ENCODE data around the gene NLRC3. TPM values are rescaled to one million over a fixed set of nuclear protein-coding genes. Genes with fewer than 3 reads are reported as not detected.

Gene NLRC3
- total RNA-seq, 1 donor from 2014 or later, result 0.23 TPM

- H3K27me3 Mint-ChIP-seq (ENCODE audit: low read depth, unreplicated experiment), result peaks cover 3% of the 10 kb centered on the region
- Histone ChIP-seq H3K36me3 (ENCODE audit: insufficient read depth, low read length) (peaks cover 5% of the 10 kb centered on the region), H3K27me3 (ENCODE audit: insufficient read depth, low read length) (no peaks in the 10 kb centered on the region), H3K79me2 (ENCODE audit: insufficient read depth, low read length) (no peaks in the 10 kb centered on the region), H4K20me1 (ENCODE audit: insufficient read depth, low read length) (no peaks in the 10 kb centered on the region), H3K9me3 (ENCODE audit: insufficient read depth, low read depth, low read length) (no peaks in the 10 kb centered on the region), H2AFZ (ENCODE audit: low read depth, low read length) (no peak overlapping the region), H3K4me1 (ENCODE audit: insufficient read depth, low read length) (no peaks in the 10 kb centered on the region), H3K4me2 (ENCODE audit: low read length) (no peak overlapping the region), H3K9ac (ENCODE audit: low read length) (no peak overlapping the region), H3K4me3 (ENCODE audit: insufficient read depth, low read depth, low read length) (no peak overlapping the region), H3K27ac (ENCODE audit: low read depth, low read length) (no peak overlapping the region)
- H3K27ac Mint-ChIP-seq (ENCODE audit: unreplicated experiment), result no peak overlapping the region
- FAIRE-seq, result no peak
- no peaks in the 10 kb centered on the region for H3K4me1 Mint-ChIP-seq (ENCODE audit: low read depth, unreplicated experiment)
- H3K9me3 Mint-ChIP-seq (ENCODE audit: unreplicated experiment), result no peaks in the 10 kb centered on the region
- TF ChIP-seq EZH2 (IDR thresholded peaks at IDR 0.05; ENCODE audit: insufficient read depth, low read length) (no peak), CTCF (IDR thresholded peaks at IDR 0.05; ENCODE audit: insufficient read depth, low read depth, low read length) (no peak)
- no peak overlapping the region for H3K4me3 Mint-ChIP-seq (ENCODE audit: unreplicated experiment)
- peaks cover 11% of the 10 kb centered on the region for H3K36me3 Mint-ChIP-seq (ENCODE audit: low read depth, unreplicated experiment)
- DNase-seq (ENCODE audit: low read depth), result no peak
Measured at GRCh38 chr16:3542601-3543373, 34.4 kb downstream of the NLRC3 start.

GRCh38 chr16:3541527-3542155, 35.6 kb downstream of the NLRC3 start:
- H3K27me3 ChIP-seq (ENCODE audit: insufficient read depth, low read length), result no peaks in the 10 kb centered on the region
- no peak overlapping the region for H3K27ac ChIP-seq (ENCODE audit: low read depth, low read length)
- peaks cover 5% of the 10 kb centered on the region for H3K36me3 ChIP-seq (ENCODE audit: insufficient read depth, low read length)
- no peaks in the 10 kb centered on the region for H4K20me1 ChIP-seq (ENCODE audit: insufficient read depth, low read length)
- no peaks in the 10 kb centered on the region for H3K9me3 ChIP-seq (ENCODE audit: insufficient read depth, low read depth, low read length)
- peaks cover 5% of the 10 kb centered on the region for H3K4me1 ChIP-seq (ENCODE audit: insufficient read depth, low read length)
- Mint-ChIP-seq H3K9me3 (ENCODE audit: unreplicated experiment) (no peaks in the 10 kb centered on the region), H3K36me3 (ENCODE audit: low read depth, unreplicated experiment) (peaks cover 11% of the 10 kb centered on the region), H3K4me1 (ENCODE audit: low read depth, unreplicated experiment) (no peaks in the 10 kb centered on the region), H3K4me3 (ENCODE audit: unreplicated experiment) (no peak overlapping the region), H3K27ac (ENCODE audit: unreplicated experiment) (no peak overlapping the region), H3K27me3 (ENCODE audit: low read depth, unreplicated experiment) (peaks cover 2% of the 10 kb centered on the region)
- TF ChIP-seq CTCF (IDR thresholded peaks at IDR 0.05; ENCODE audit: insufficient read depth, low read depth, low read length), result no peak
- DNase-seq (ENCODE audit: low read depth) (no peak), FAIRE-seq (no peak)
- H3K9ac ChIP-seq (ENCODE audit: low read length), result no peak overlapping the region
- H3K4me2 ChIP-seq (ENCODE audit: low read length), result no peak overlapping the region
- H3K79me2 ChIP-seq (ENCODE audit: insufficient read depth, low read length), result no peaks in the 10 kb centered on the region
- H2AFZ ChIP-seq (ENCODE audit: low read depth, low read length), result no peak overlapping the region
- no peak overlapping the region for H3K4me3 ChIP-seq (ENCODE audit: insufficient read depth, low read depth, low read length)

- Mint-ChIP-seq H3K27me3 (ENCODE audit: low read depth, unreplicated experiment) (no peaks in the 10 kb centered on the region), H3K36me3 (ENCODE audit: low read depth, unreplicated experiment) (peaks cover 29% of the 10 kb centered on the region), H3K27ac (ENCODE audit: unreplicated experiment) (no peak overlapping the region), H3K4me1 (ENCODE audit: low read depth, unreplicated experiment) (no peaks in the 10 kb centered on the region), H3K9me3 (ENCODE audit: unreplicated experiment) (no peaks in the 10 kb centered on the region), H3K4me3 (ENCODE audit: unreplicated experiment) (no peak overlapping the region)
- H4K20me1 ChIP-seq (ENCODE audit: insufficient read depth, low read length), result no peaks in the 10 kb centered on the region
- no peak overlapping the region for H3K4me3 ChIP-seq (ENCODE audit: insufficient read depth, low read depth, low read length)
- no peak for DNase-seq (ENCODE audit: low read depth)
- peaks cover 5% of the 10 kb centered on the region for H3K36me3 ChIP-seq (ENCODE audit: insufficient read depth, low read length)
- no peak for TF ChIP-seq EZH2 (IDR thresholded peaks at IDR 0.05; ENCODE audit: insufficient read depth, low read length)
- TF ChIP-seq CTCF (IDR thresholded peaks at IDR 0.05; ENCODE audit: insufficient read depth, low read depth, low read length), result no peak
- H3K9ac ChIP-seq (ENCODE audit: low read length), result no peak overlapping the region
- H3K4me2 ChIP-seq (ENCODE audit: low read length), result no peak overlapping the region
- H3K79me2 ChIP-seq (ENCODE audit: insufficient read depth, low read length), result no peaks in the 10 kb centered on the region
- no peak overlapping the region for H3K27ac ChIP-seq (ENCODE audit: low read depth, low read length)
- H3K4me1 ChIP-seq (ENCODE audit: insufficient read depth, low read length), result peaks cover 6% of the 10 kb centered on the region
- no peak for FAIRE-seq
- H3K9me3 ChIP-seq (ENCODE audit: insufficient read depth, low read depth, low read length), result no peaks in the 10 kb centered on the region
- no peaks in the 10 kb centered on the region for H3K27me3 ChIP-seq (ENCODE audit: insufficient read depth, low read length)
- H2AFZ ChIP-seq (ENCODE audit: low read depth, low read length), result no peak overlapping the region
Measured at GRCh38 chr16:3538222-3538621, 39.0 kb downstream of the NLRC3 start.
